Peyer's patch (tissue), 4 donors: Measurements from ENCODE around the gene NEK7. TPM values are rescaled to one million over a fixed set of nuclear protein-coding genes. Genes with fewer than 3 reads are reported as not detected.
A peak's percentile ranks its signal among the peaks of the same experiment; 100 is the strongest.

Experiments used
- DNase-seq, 3 donors: peaks; one replicate each; pipeline ENCODE4 v3.0.0-alpha.2; 2017 to 2019
- H3K27ac ChIP-seq, 4 donors: fragments of 200-600 bp; sonication (generic); one replicate each; pipeline ENCODE4 v1.5.1; 2016 to 2019
- H3K27me3 ChIP-seq, 2 donors: fragments of 200-600 bp; sonication (generic); one replicate each; pipeline ENCODE4 v1.5.1; 2019
- H3K36me3 ChIP-seq, 3 donors: fragments of 200-600 bp; sonication (generic); one replicate each; pipeline ENCODE4 v1.5.1; 2016 to 2019
- H3K4me1 ChIP-seq, 4 donors: fragments of 200-600 bp; sonication (generic); one replicate each; pipeline ENCODE4 v1.5.1; 2016 to 2019
- H3K4me3 ChIP-seq, 4 donors: fragments of 200-600 bp; sonication (generic); 1 replicate in 3 of 4; 2 replicates in 1 of 4; pipeline ENCODE4 v1.5.1; 2016 to 2019; ENCODE audit warnings: mild to moderate bottlenecking in 1 of 4
- H3K9me3 ChIP-seq, 4 donors: fragments of 200-600 bp; sonication (generic); one replicate each; pipeline ENCODE4 v1.5.1; 2016 to 2019; ENCODE audit warnings: mild to moderate bottlenecking in 1 of 4
- CTCF ChIP-seq, 6 experiments: fragments of 450-650 bp in 4 of 6; fragments of 200-600 bp in 2 of 6; sonication (generic) in 1 of 6; IDR thresholded peaks; one replicate each; pipeline ENCODE4 v1.5.1; 2017 to 2019; ENCODE audit warnings: antibody characterized with exemption in 6 of 6, mild to moderate bottlenecking in 3 of 6, moderate library complexity in 1 of 6
- POLR2A ChIP-seq, 2 donors: fragments of 450-650 bp; IDR thresholded peaks; one replicate each; pipeline ENCODE4 v1.5.1; 2017; ENCODE audit warnings: antibody characterized with exemption in 2 of 2, mild to moderate bottlenecking in 2 of 2, moderate library complexity in 2 of 2
- total RNA-seq, 4 donors: library from RNA; depleted of rRNA; stranded (reverse); fragments of >200 nt; gene quantifications; one replicate each; pipeline ENCODE4 v1.1.0, GENCODE V29; 2016

Gene NEK7
- total RNA-seq, 4 donors from 2014 or later, result 62.3 to 75.1 (median 66.5) TPM

GRCh38 chr1:198337886-198338285 lies 181.1 kb downstream of the NEK7 start:
- TF ChIP-seq POLR2A (IDR thresholded peaks at IDR 0.05), result no peak
- H3K36me3 ChIP-seq, result no peaks in the 10 kb centered on the region
- no peak overlapping the region for H3K4me3 ChIP-seq
- H3K27ac ChIP-seq, result no peak overlapping the region
- H3K9me3 ChIP-seq, result no peaks in the 10 kb centered on the region
- no peaks in the 10 kb centered on the region for H3K27me3 ChIP-seq
- DNase-seq, result no peak
- no peaks in the 10 kb centered on the region for H3K4me1 ChIP-seq

GRCh38 chr1:198340139-198340538 lies 183.3 kb downstream of the NEK7 start:
- no peaks in the 10 kb centered on the region for H3K4me1 ChIP-seq
- H3K27me3 ChIP-seq, result no peaks in the 10 kb centered on the region
- no peak for DNase-seq
- no peaks in the 10 kb centered on the region for H3K9me3 ChIP-seq
- H3K4me3 ChIP-seq, result no peak overlapping the region
- no peak overlapping the region for H3K27ac ChIP-seq
- H3K36me3 ChIP-seq, result no peaks in the 10 kb centered on the region
- no peak for TF ChIP-seq CTCF (IDR thresholded peaks at IDR 0.05)
- no peak for TF ChIP-seq POLR2A (IDR thresholded peaks at IDR 0.05)

- no peak overlapping the region for H3K4me3 ChIP-seq
- no peaks in the 10 kb centered on the region for H3K9me3 ChIP-seq
- no peak for DNase-seq
- H3K36me3 ChIP-seq, result no peaks in the 10 kb centered on the region
- no peak overlapping the region for H3K27ac ChIP-seq
- no peaks in the 10 kb centered on the region for H3K27me3 ChIP-seq
- TF ChIP-seq POLR2A (IDR thresholded peaks at IDR 0.05), result no peak
- TF ChIP-seq CTCF (IDR thresholded peaks at IDR 0.05), result no peak
- no peaks in the 10 kb centered on the region for H3K4me1 ChIP-seq
Observed at GRCh38 chr1:198346178-198346577, 189.4 kb downstream of the NEK7 start.

- no peaks in the 10 kb centered on the region for H3K27me3 ChIP-seq
- H3K36me3 ChIP-seq, result no peaks in the 10 kb centered on the region
- no peak for TF ChIP-seq POLR2A (IDR thresholded peaks at IDR 0.05)
- TF ChIP-seq CTCF (IDR thresholded peaks at IDR 0.05), result peak in 1 of 6 experiments; percentile 5
- no peaks in the 10 kb centered on the region for H3K4me1 ChIP-seq
- DNase-seq, result no peak
- H3K9me3 ChIP-seq, result no peaks in the 10 kb centered on the region
- H3K27ac ChIP-seq, result no peak overlapping the region
- no peak overlapping the region for H3K4me3 ChIP-seq
Observed at GRCh38 chr1:198350456-198350855, 193.7 kb downstream of the NEK7 start.

- no peak overlapping the region for H3K4me3 ChIP-seq
- H3K9me3 ChIP-seq, result no peaks in the 10 kb centered on the region
- TF ChIP-seq CTCF (IDR thresholded peaks at IDR 0.05) (no peak), POLR2A (IDR thresholded peaks at IDR 0.05) (no peak)
- H3K27me3 ChIP-seq, result no peaks in the 10 kb centered on the region
- H3K4me1 ChIP-seq, result no peaks in the 10 kb centered on the region
- H3K36me3 ChIP-seq, result no peaks in the 10 kb centered on the region
- no peak for DNase-seq
- no peak overlapping the region for H3K27ac ChIP-seq
Observed at GRCh38 chr1:198352975-198353695, 196.3 kb downstream of the NEK7 start.

GRCh38 chr1:198357937-198358336 lies 201.1 kb downstream of the NEK7 start:
- Histone ChIP-seq H3K4me3 (no peak overlapping the region), H3K9me3 (no peaks in the 10 kb centered on the region)

More at GRCh38 chr1:198357937-198358336, 201.1 kb downstream of the NEK7 start:
- Histone ChIP-seq H3K4me1 (no peaks in the 10 kb centered on the region), H3K36me3 (no peaks in the 10 kb centered on the region), H3K27ac (no peak overlapping the region), H3K27me3 (no peaks in the 10 kb centered on the region)
- TF ChIP-seq CTCF (IDR thresholded peaks at IDR 0.05), result no peak
- DNase-seq, result no peak
